Subcutaneous abdominal adipose tissue (tissue), 5 donors: Measurements from ENCODE around the gene DPYSL4.
A peak's percentile ranks its signal among the peaks of the same experiment; 100 is the strongest.

Source experiments
- H3K27ac ChIP-seq: one replicate; pipeline ENCODE4 v1.7.0; 2013; ENCODE audit warnings: low read depth, mild to moderate bottlenecking, inconsistent platforms, low read length, moderate library complexity
- H3K27me3 ChIP-seq, 5 donors: one replicate each; pipeline ENCODE4 v1.7.0; 2013; ENCODE audit warnings: low read length in 5 of 5, inconsistent platforms in 1 of 5; ENCODE audit not compliant: control insufficient read depth in 5 of 5, insufficient read depth in 4 of 5
- H3K36me3 ChIP-seq, 5 donors: one replicate each; pipeline ENCODE4 v1.7.0; 2013; ENCODE audit warnings: low read length in 5 of 5; ENCODE audit not compliant: control insufficient read depth in 5 of 5, insufficient read depth in 5 of 5
- H3K4me1 ChIP-seq, 5 donors: one replicate each; pipeline ENCODE4 v1.7.0; 2013; ENCODE audit warnings: low read length in 5 of 5, mild to moderate bottlenecking in 3 of 5, moderate library complexity in 1 of 5; ENCODE audit not compliant: control insufficient read depth in 5 of 5, insufficient read depth in 5 of 5
- H3K4me3 ChIP-seq, 5 donors: one replicate each; pipeline ENCODE4 v1.7.0; 2013; ENCODE audit warnings: low read length in 5 of 5, low read depth in 1 of 5
- H3K9ac ChIP-seq, 5 donors: one replicate each; pipeline ENCODE4 v1.7.0; 2013; ENCODE audit warnings: low read length in 5 of 5, mild to moderate bottlenecking in 4 of 5, moderate library complexity in 3 of 5
- H3K9me3 ChIP-seq, 5 donors: one replicate each; pipeline ENCODE4 v1.7.0; 2013; ENCODE audit warnings: low read length in 5 of 5; ENCODE audit not compliant: control insufficient read depth in 5 of 5
- donor health status: healthy.
- donor health status: healthy.
- donor health status: healthy.
- donor health status: healthy.
- donor health status: healthy.

Gene DPYSL4

DNA sequence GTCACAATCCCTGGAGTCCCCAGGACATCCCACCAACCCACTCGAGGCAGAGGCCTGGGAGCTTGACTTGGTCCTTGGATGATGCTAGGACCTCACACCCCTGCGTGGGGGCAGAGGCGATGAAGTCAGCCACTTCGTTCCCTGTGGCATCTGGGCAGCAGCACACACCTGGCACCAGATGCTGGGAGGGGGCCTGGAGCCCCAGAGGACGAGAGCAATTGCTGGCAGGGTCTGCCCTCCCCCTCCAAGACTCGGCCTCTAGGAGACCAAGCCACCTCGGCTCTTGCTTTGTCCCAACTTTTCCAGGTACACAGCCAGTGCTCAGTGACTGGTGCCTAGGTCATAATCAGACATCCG, 39.1 kb downstream of the DPYSL4 start:
- H3K36me3 ChIP-seq, result peaks cover 0 to 15% (median 2%) of the 10 kb centered on the region in 5 donors
- no peak overlapping the region for H3K4me3 ChIP-seq
- no peak overlapping the region for H3K9ac ChIP-seq
- H3K9me3 ChIP-seq, result no peaks in the 10 kb centered on the region
- no peak overlapping the region for H3K27ac ChIP-seq
- H3K4me1 ChIP-seq, result peaks cover 0 to 60% (median 36%) of the 10 kb centered on the region in 5 donors
- H3K27me3 ChIP-seq, result no peaks in the 10 kb centered on the region

DNA sequence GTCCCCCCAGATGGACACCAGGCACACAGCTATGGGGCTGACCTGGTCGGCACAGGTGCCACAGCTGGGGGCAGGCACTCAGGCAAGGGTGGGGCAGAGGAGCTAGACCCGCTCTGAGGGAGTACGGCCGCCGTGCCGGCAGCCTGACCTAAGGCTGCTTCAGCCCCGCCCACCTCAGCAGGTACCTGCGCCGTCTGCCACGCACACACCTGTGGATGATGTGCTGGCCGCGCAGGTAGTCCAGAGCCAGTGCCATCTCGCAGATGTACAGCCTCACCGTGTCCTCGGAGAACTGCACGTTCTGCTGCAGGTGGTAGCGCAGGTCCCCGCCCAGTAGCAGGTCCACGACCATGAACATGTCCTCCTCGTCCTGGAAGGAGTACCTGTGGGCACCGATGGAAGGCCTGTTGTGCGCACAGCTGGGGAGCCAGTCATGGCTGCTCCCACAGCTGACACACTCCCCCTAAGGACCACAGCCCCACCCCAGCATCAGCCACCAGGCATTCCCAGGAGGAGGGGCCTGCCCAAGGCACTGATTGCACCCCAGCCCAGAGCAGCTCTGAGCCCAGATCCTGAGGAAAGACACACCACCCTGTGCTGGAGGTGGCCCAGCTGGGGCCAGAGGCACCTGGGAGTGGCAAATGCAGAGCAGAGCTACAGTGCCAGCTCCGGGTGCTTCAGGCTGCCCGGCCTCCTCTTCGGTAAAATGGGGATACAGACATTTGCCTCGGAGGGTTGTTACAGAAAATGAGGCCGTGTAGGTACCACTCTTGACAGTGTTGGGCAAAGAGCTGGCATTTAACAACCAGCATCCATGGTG, 40.0 kb downstream of the DPYSL4 start:
- peaks cover 0 to 14% (median 2%) of the 10 kb centered on the region in 5 donors for H3K36me3 ChIP-seq
- H3K9me3 ChIP-seq, result no peaks in the 10 kb centered on the region
- no peaks in the 10 kb centered on the region for H3K27me3 ChIP-seq
- no peak overlapping the region for H3K9ac ChIP-seq
- H3K4me1 ChIP-seq, result peaks cover 0 to 68% (median 36%) of the 10 kb centered on the region in 5 donors
- H3K27ac ChIP-seq, result no peak overlapping the region
- H3K4me3 ChIP-seq, result no peak overlapping the region

DNA sequence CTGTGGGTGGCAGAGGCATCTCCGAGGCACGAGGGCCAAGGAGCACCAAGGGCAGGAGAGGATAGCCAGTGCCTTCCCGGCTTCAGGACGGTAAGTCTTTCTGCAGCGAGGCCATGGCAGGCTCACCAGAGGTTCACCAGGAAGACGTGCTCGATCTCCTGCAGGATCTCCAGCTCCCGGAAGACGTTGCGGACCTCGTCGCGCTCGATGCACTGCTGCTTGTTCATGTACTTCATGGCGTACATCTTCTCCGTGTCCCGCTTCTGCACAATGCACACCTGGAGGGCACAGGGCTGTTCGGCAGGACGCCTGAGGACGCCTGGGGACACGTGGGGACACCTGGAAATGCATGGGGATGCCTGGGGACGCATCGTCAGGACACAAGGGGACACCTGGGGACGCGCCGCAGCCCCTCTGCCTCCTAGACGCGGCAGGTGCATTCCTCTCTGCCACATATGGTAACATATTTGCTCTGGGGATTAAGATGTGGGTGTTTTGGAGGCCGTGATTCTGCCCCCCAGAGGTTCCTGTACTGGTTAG, 41.2 kb downstream of the DPYSL4 start:
- Histone ChIP-seq H3K4me3 (no peak overlapping the region), H3K36me3 (peaks cover 0 to 8% (median 0%) of the 10 kb centered on the region in 5 donors), H3K27ac (no peak overlapping the region), H3K9ac (no peak overlapping the region), H3K27me3 (no peaks in the 10 kb centered on the region), H3K4me1 (peaks cover 0 to 73% (median 39%) of the 10 kb centered on the region in 5 donors), H3K9me3 (no peaks in the 10 kb centered on the region)

DNA sequence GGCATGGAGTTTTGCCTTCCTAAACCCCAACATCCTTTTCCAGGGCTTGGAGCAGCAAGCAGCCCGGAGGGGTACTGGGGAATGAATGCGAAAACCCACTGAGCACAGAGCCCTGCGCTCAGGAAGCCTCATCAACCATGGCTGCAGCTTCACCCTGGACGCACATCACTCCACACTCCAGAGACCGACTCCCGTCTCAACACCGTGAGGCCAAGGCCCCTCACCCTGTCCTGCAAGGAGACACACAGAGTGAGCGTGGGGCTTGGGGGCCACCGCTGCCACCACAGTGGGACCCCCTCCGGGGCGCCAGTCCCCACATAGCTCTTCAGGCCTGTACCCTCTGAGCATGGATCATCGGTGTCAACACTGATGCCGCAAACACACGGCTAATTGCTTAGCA, 41.9 kb downstream of the DPYSL4 start:
- H3K36me3 ChIP-seq, result peaks cover 0 to 8% (median 0%) of the 10 kb centered on the region in 5 donors
- H3K27me3 ChIP-seq, result no peaks in the 10 kb centered on the region
- H3K9ac ChIP-seq, result no peak overlapping the region
- H3K4me3 ChIP-seq, result no peak overlapping the region
- H3K27ac ChIP-seq, result no peak overlapping the region
- no peaks in the 10 kb centered on the region for H3K9me3 ChIP-seq
- peaks cover 0 to 73% (median 35%) of the 10 kb centered on the region in 5 donors for H3K4me1 ChIP-seq

DNA sequence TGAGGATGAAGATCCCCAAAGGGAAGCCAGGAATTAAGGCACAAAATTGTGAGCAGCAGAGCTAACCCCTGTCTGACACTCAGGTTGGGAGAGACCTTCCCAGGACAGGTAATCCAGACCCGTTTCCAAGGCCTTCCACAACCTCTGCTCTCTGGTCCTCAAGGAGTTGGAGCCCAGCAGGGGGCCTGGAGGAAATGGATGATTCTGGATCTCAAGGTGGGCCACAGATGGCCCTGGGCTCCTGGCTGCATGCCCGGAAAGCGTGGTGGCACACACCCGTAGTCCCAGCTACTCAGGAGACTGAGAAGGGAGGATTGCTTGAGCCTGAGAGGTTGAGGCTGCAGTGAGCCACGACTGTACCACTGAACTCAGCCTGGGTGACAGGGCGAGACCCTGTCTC, 42.3 kb downstream of the DPYSL4 start:
- Histone ChIP-seq H3K27ac (no peak overlapping the region), H3K36me3 (peaks cover 0 to 8% (median 0%) of the 10 kb centered on the region in 5 donors)

DNA sequence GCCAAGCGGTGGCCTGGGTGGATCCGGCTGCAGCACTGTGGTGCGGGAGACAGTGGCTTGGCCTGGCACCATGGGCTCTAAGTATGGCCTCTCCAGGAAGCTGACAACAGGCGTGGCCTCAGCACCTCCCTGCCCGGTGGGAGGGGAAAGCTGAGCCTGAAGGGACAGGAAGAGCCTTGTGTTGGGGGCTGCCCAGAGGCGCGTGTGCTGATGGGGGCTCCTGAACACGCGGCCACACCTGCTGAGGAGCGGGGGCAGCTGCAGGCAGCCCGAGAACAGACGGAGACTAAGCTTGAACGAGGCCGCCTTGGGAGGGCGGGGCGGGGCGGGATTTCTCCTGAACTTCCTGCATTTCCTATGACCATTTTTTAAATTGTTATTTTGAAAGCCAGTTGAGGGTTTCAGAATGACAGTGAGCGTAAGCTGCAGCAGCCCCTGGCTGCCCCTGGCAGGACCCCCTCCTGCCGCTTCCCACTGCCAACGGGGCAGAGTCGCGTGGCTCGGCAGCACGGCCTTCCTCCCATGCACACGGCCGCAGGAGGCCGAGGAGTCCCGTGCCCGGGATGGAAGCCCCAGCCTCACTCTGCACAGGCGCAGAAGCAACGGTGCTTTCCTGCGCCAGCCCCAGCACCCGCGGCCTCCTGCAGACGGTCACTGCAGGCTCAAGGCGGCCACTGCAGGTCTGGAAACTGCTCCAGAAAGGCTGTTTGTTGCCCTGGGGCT, 43.2 kb downstream of the DPYSL4 start:
- Histone ChIP-seq H3K27me3 (no peaks in the 10 kb centered on the region), H3K36me3 (peaks cover 0 to 8% (median 0%) of the 10 kb centered on the region in 5 donors), H3K9me3 (no peaks in the 10 kb centered on the region), H3K4me3 (peak overlapping the region in 4 of 5 donors; percentile 27 to 60 (median 48)), H3K4me1 (peaks cover 0 to 62% (median 26%) of the 10 kb centered on the region in 5 donors), H3K27ac (no peak overlapping the region), H3K9ac (peak overlapping the region in 1 of 5 donors; percentile 32)

More for the DNA sequence above, 42.3 kb downstream of the DPYSL4 start:
- no peak overlapping the region for H3K9ac ChIP-seq
- H3K9me3 ChIP-seq, result no peaks in the 10 kb centered on the region
- H3K4me3 ChIP-seq, result no peak overlapping the region
- H3K27me3 ChIP-seq, result no peaks in the 10 kb centered on the region
- peaks cover 0 to 70% (median 31%) of the 10 kb centered on the region in 5 donors for H3K4me1 ChIP-seq

DNA sequence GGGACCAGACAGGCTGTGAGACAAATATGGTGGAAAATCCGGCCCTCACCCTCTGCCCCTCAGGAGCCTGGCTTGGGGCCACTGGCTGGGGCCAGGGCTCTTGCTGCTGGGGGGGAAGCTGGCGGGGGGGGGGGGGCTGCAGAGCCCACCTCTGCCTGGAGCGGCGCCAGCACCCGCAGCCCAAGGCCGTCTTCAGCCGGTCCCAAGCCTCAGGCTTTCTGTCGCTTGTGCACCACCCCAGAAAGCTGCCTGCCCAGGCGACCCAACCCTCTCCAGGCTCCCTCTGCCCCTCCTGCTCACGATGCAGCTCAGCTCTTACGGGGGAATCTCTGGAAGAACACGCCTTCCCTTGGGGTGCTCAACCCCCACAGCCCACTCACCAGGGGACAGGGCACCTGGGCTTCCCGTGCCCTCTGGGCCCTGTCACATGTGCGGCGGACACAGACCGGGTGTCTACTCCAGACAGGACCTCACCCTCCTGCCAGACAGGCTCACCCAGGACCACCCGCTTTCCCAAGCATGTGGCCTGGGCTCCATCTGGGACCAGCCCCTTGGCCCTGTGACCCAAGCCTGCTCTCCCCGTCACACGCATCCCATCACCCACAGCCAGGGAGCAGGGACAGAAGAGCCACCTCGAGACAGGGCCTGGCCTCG, 43.9 kb downstream of the DPYSL4 start:
- H3K27ac ChIP-seq, result no peak overlapping the region

DNA sequence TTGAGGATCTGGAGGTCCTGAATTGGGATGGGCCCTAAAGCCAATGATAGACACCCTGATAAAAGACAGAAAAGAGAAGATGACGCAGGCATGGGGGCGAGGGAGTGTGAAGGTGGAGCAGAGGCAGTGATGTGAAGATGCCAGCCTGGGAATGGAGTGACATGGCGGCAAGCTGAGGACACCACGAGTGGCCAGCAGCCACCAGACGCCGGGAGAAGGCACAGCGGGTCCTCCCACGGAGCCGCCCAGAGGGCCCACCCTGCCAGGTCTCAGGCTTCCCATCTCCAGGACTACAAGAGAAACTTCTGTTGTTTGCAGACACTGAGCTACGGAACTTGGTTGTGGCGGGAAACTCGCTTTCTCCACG, 44.9 kb downstream of the DPYSL4 start:
- no peaks in the 10 kb centered on the region for H3K9me3 ChIP-seq
- no peak overlapping the region for H3K27ac ChIP-seq
- H3K4me1 ChIP-seq, result peaks cover 0 to 47% (median 19%) of the 10 kb centered on the region in 5 donors
- H3K9ac ChIP-seq, result no peak overlapping the region
- peaks cover 0 to 6% (median 2%) of the 10 kb centered on the region in 5 donors for H3K36me3 ChIP-seq
- H3K27me3 ChIP-seq, result peaks cover 0 to 3% (median 0%) of the 10 kb centered on the region in 5 donors
- no peak overlapping the region for H3K4me3 ChIP-seq

More for the DNA sequence above, 43.9 kb downstream of the DPYSL4 start:
- Histone ChIP-seq H3K36me3 (peaks cover 0 to 11% (median 2%) of the 10 kb centered on the region in 5 donors), H3K4me1 (peaks cover 0 to 55% (median 22%) of the 10 kb centered on the region in 5 donors), H3K9me3 (no peaks in the 10 kb centered on the region), H3K9ac (peak overlapping the region in 1 of 5 donors; percentile 14), H3K4me3 (peak overlapping the region in 4 of 5 donors; percentile 27 to 60 (median 48)), H3K27me3 (no peaks in the 10 kb centered on the region)

DNA sequence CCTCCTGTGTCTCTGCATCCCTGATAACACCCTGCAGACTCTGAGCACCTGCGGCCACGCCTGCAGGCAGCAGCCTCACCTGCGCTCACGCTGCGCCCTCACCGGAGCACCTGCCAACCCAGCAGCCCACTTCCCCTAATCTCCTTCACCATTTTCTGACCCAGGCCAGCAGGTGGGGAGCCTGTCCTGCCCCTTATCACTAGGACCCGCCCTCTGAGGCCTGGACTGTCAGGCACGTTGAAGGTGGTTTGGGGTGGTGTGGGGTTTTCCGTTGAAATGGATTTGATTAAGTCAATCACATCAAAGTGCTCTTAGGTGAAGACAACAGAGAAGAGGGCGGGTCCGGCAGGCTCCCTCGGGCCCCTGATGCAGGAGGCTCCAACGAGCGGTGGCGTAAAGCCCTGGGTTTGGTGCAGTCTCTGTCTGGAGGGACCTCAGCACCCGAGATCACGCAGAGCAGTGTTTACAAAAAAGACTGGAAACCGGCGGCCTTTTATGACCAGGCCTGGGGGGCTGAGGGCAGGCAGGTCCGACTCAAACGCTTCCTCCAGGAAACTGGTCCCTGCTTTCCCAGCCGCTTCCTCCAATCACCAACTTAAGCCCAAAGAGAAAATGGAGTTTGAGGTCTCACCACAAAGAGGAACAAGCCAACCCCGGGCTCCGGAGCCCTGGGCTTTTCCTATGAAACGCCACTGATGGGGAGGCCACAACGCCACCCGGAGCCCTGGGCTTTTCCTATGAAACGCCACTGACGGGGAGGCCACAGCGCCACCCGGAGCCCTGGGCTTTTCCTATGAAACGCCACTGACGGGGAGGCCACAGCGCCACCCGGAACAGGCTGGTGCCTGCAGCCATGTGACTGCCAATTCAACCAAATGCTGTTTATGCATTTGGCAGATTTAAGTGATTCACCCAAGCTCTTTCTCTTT, 45.5 kb downstream of the DPYSL4 start:
- peaks cover 0 to 3% (median 0%) of the 10 kb centered on the region in 5 donors for H3K27me3 ChIP-seq
- no peak overlapping the region for H3K4me3 ChIP-seq
- H3K9me3 ChIP-seq, result no peaks in the 10 kb centered on the region
- no peak overlapping the region for H3K27ac ChIP-seq
- H3K36me3 ChIP-seq, result peaks cover 0 to 4% (median 2%) of the 10 kb centered on the region in 5 donors
- no peak overlapping the region for H3K9ac ChIP-seq
- H3K4me1 ChIP-seq, result peaks cover 0 to 40% (median 14%) of the 10 kb centered on the region in 5 donors
